Activated naive CD4-positive, alpha-beta T cell treated with anti-CD3 and anti-CD28 coated beads for 36 hours (primary cell): Measurements from ENCODE around the gene BDP1. TPM values are rescaled to one million over a fixed set of nuclear protein-coding genes. Genes with fewer than 3 reads are reported as not detected.
"Not testable (repeated sequence)": the region's sequence is repeated elsewhere in the genome, so short reads cannot be mapped to it uniquely, and the experiment has no call there.

ENCODE experiments used
- CTCF ChIA-PET: fragments of 350-600 bp; sonication (Branson Sonifier 250); formaldehyde crosslinking; loops from one replicate; lab custom pipeline; 2021; ENCODE audit warnings: antibody characterized with exemption; lab: Charles Lee
- DNase-seq: peaks from one replicate; pipeline ENCODE4 v3.0.0-alpha.2; 2020
- H3K27ac Mint-ChIP-seq: one replicate; pipeline ENCODE4 v1.8.0; 2021; ENCODE audit warnings: mild to moderate bottlenecking, mixed read lengths
- H3K27me3 Mint-ChIP-seq: one replicate; pipeline ENCODE4 v1.8.0; 2021; ENCODE audit warnings: low read depth, mixed read lengths
- H3K36me3 Mint-ChIP-seq: one replicate; pipeline ENCODE4 v1.8.0; 2021; ENCODE audit warnings: low read depth, mixed read lengths
- H3K4me1 Mint-ChIP-seq: one replicate; pipeline ENCODE4 v1.8.0; 2021; ENCODE audit warnings: low read depth, mixed read lengths
- H3K4me3 Mint-ChIP-seq: one replicate; pipeline ENCODE4 v1.8.0; 2021; ENCODE audit warnings: mild to moderate bottlenecking, moderate library complexity, mixed read lengths
- H3K9me3 Mint-ChIP-seq: one replicate; pipeline ENCODE4 v1.8.0; 2021; ENCODE audit warnings: mixed read lengths
- intact Hi-C: fragments of 100-400 bp; cut with micrococcal nuclease; formaldehyde crosslinking; loops from one replicate; pipeline ENCODE4 v1.15.1; 2023
- total RNA-seq, 2 experiments: library from RNA; stranded (reverse); gene quantifications; one replicate each; pipeline ENCODE4 v1.2.3, GENCODE V29; 2021

BDP1 gene
- total RNA-seq, 2 experiments from 2014 or later, result 20.6 to 20.8 TPM

DNA sequence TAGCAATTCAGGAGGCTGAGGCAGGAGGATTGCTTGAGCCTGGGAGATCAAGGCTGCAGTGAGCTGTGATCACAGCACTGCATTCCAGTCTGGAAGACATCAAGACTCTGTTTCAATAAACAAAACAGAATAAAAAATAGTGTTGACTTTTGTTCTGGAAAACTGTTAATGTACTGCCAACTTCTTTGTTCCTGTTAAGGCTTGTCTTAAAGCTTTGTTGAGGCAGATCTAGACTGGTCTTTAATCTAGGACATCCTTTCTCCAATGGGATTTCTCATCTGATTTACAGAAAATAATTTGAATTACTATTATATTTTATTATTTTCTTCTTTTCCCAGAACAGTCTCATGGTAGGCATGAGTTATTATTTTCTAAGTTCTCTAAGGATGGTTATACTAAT, 26.0 kb downstream of the BDP1 start:
- CTCF ChIA-PET, result no interaction called here
- H3K4me1 Mint-ChIP-seq, result peaks cover 14% of the 10 kb centered on the region
- intact Hi-C loops, result no loop called here
- H3K9me3 Mint-ChIP-seq, result no peaks in the 10 kb centered on the region
- H3K4me3 Mint-ChIP-seq, result no peak overlapping the region
- no peak overlapping the region for H3K27ac Mint-ChIP-seq
- no peak for DNase-seq
- peaks cover 33% of the 10 kb centered on the region for H3K36me3 Mint-ChIP-seq
- no peaks in the 10 kb centered on the region for H3K27me3 Mint-ChIP-seq

DNA sequence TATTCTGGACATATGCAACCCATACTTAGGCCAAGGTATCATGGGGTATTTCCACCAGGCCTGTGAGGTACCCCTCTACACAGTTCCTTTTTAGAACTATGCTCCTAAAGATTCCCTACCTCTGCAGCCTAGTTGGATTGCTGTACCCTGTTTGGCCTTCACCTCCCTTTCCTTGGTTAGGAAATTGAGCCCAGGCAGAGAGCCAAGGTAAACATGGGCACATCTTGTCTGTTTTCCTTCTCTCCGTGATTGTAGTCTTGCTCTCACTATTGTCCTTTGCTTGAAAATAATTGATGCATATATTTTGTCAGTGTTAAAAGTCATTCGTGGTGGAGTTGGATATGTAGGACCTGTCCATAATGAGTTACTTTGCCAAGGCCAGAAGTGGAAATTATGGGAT, 26.7 kb downstream of the BDP1 start:
- DNase-seq, result no peak
- H3K27me3 Mint-ChIP-seq, result no peaks in the 10 kb centered on the region
- H3K4me3 Mint-ChIP-seq, result no peak overlapping the region
- CTCF ChIA-PET, result interaction anchor here (0.6 kb wide), 1 partner anchor 22 kb away, joined by 3 read pairs; no protein-coding TSS in a partner anchor
- H3K4me1 Mint-ChIP-seq, result peaks cover 14% of the 10 kb centered on the region
- intact Hi-C loops, result no loop called here
- no peak overlapping the region for H3K27ac Mint-ChIP-seq
- peaks cover 36% of the 10 kb centered on the region for H3K36me3 Mint-ChIP-seq
- no peaks in the 10 kb centered on the region for H3K9me3 Mint-ChIP-seq

DNA sequence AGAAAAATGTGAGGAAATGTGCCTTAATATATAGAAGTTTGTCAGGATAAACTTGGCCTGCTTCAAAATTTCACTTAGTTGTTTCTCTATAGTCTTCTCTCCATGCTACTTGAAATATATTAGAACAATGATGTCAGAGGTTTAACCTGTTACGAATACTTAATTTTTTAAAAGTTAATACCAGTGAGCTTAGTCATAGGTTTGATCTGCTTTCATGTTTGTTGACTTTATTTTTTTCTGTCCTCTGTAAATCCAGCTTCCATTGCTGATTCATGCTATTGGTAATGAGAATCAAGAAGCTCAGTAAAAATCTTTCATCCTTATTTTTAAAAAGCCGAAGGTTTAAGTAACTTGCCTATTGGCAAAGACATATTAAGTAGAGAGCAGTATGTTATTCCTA, 27.9 kb downstream of the BDP1 start:
- no peaks in the 10 kb centered on the region for H3K9me3 Mint-ChIP-seq
- no peak for DNase-seq
- CTCF ChIA-PET, result no interaction called here
- intact Hi-C loops, result no loop called here
- no peak overlapping the region for H3K4me3 Mint-ChIP-seq
- H3K27me3 Mint-ChIP-seq, result no peaks in the 10 kb centered on the region
- H3K4me1 Mint-ChIP-seq, result peaks cover 14% of the 10 kb centered on the region
- H3K36me3 Mint-ChIP-seq, result peaks cover 37% of the 10 kb centered on the region
- no peak overlapping the region for H3K27ac Mint-ChIP-seq

GRCh38 chr5:71492817-71493615, 37.6 kb downstream of the BDP1 start:
- CTCF ChIA-PET, result interaction anchor here (1.1 kb wide), 1 partner anchor 10 kb away, joined by 3 read pairs; no protein-coding TSS in a partner anchor
- peaks cover 42% of the 10 kb centered on the region for H3K36me3 Mint-ChIP-seq
- H3K27ac Mint-ChIP-seq, result no peak overlapping the region
- H3K27me3 Mint-ChIP-seq, result no peaks in the 10 kb centered on the region
- H3K4me1 Mint-ChIP-seq, result no peaks in the 10 kb centered on the region
- H3K4me3 Mint-ChIP-seq, result no peak overlapping the region
- H3K9me3 Mint-ChIP-seq, result no peaks in the 10 kb centered on the region
- DNase-seq, result no peak
- intact Hi-C loops, result no loop called here

DNA sequence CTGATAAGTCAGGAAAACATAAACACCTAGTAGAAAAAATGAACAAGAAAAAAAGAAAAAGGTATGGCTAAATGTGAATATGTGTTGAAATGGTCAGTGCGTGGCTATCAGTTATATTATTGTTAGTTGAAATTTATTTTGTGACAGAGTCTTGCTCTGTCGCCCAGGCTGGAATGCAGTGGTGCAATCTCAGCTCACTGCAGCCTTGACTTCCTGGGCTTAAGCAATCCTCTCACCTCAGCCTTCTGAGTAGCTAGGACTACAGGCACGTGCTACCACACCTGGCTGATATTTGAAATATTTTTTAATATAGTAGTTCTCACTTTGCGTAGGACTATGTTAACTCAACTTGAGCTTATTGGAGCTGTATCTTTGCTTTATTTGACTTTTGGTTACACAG, 38.8 kb downstream of the BDP1 start:
- CTCF ChIA-PET, H3K27ac Mint-ChIP-seq, intact Hi-C loops, DNase-seq, H3K27me3 Mint-ChIP-seq, H3K9me3 Mint-ChIP-seq, H3K4me3 Mint-ChIP-seq, H3K4me1 Mint-ChIP-seq: not testable (repeated sequence)
- H3K36me3 Mint-ChIP-seq, result peaks cover 37% of the 10 kb centered on the region

DNA sequence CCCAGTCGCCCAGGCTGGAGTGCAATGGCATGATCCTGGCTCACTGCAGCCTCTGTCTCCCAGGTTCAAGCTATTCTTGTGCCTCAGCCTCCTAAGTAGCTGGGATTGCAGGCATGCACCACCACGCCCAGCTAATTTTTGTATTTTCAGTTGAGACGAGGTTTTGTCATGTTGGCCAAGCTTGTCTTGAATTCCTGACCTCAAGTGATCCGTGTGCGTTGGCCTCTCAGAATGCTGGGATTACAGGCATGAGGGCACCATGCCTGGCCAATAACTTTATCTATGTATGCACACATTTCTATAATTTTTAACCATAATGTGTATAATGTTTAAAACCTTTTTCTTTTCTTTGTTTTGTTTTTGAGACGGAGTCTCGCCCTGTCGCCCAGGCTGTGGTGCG, 43.3 kb downstream of the BDP1 start:
- H3K4me1 Mint-ChIP-seq, H3K27me3 Mint-ChIP-seq, H3K4me3 Mint-ChIP-seq, H3K27ac Mint-ChIP-seq, intact Hi-C loops, DNase-seq, H3K9me3 Mint-ChIP-seq: not testable (repeated sequence)
- CTCF ChIA-PET, result interaction anchor here (0.6 kb wide), 2 partner anchors 11 to 188 kb away, joined by 3 to 5 read pairs; no protein-coding TSS in a partner anchor
- peaks cover 38% of the 10 kb centered on the region for H3K36me3 Mint-ChIP-seq

- Mint-ChIP-seq H3K27me3 (no peaks in the 10 kb centered on the region), H3K4me1 (no peaks in the 10 kb centered on the region), H3K4me3 (no peak overlapping the region), H3K27ac (no peak overlapping the region), H3K36me3 (peaks cover 41% of the 10 kb centered on the region), H3K9me3 (no peaks in the 10 kb centered on the region)
- CTCF ChIA-PET, result interaction anchor here (1.3 kb wide), 1 partner anchor 10 kb away, joined by 3 read pairs; no protein-coding TSS in a partner anchor
- intact Hi-C loops, result no loop called here
- DNase-seq, result no peak
Observed at GRCh38 chr5:71503536-71503935, 48.1 kb downstream of the BDP1 start.

DNA sequence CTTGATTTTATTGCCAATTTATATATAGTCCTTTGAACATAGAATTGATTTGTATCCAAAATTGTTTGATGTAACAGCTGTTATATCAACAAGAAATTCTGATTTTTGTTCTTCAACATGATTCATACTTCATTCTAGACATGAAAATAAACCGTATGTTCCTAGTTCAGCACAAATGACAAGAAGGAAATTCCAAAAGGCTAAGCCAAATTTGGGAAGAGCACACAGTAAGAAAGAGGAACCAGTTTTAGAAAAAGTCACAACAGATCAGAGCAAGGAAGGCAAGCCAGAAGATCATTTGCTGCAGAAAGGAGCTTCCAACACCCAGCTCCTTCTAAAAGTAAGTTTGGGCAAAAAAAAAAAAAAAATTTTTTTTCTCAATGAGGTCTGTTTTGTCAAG, 66.7 kb downstream of the BDP1 start:
- Mint-ChIP-seq H3K27ac (no peak overlapping the region), H3K27me3 (no peaks in the 10 kb centered on the region), H3K4me3 (no peak overlapping the region), H3K36me3 (peaks cover 37% of the 10 kb centered on the region), H3K9me3 (no peaks in the 10 kb centered on the region), H3K4me1 (no peaks in the 10 kb centered on the region)
- CTCF ChIA-PET, result interaction anchor here (0.6 to 1.1 kb wide), 3 partner anchors 11 to 71 kb away, joined by 3 to 8 read pairs (median 4); no protein-coding TSS in a partner anchor
- intact Hi-C loops, result no loop called here
- no peak for DNase-seq

- CTCF ChIA-PET, H3K27ac Mint-ChIP-seq, H3K9me3 Mint-ChIP-seq, H3K27me3 Mint-ChIP-seq, H3K4me1 Mint-ChIP-seq, H3K4me3 Mint-ChIP-seq, intact Hi-C loops, DNase-seq: not testable (repeated sequence)
- H3K36me3 Mint-ChIP-seq, result peaks cover 36% of the 10 kb centered on the region
Observed at GRCh38 chr5:71525611-71526010, 70.2 kb downstream of the BDP1 start.

DNA sequence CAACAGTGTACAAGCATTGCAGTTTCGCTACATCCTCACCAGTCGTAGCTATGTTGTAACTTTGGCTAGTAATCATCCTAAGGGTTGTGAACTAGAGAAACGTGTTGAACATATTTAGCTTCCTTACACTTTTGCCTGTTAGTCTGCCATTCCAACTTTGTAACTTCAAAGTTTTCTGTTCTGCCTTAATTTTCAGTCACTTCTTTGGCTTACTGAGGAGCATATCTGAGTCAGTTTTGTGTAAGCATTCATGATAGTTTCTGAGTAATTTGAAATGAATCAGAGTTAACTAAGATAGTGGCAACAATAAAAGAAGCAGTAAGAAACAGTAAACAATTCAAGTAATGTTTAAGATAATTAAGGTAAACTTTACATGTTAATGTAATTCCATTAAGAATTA, 72.8 kb downstream of the BDP1 start:
- CTCF ChIA-PET, result no interaction called here
- Mint-ChIP-seq H3K4me1 (peaks cover 4% of the 10 kb centered on the region), H3K27ac (no peak overlapping the region), H3K36me3 (peaks cover 33% of the 10 kb centered on the region), H3K4me3 (no peak overlapping the region), H3K27me3 (no peaks in the 10 kb centered on the region), H3K9me3 (no peaks in the 10 kb centered on the region)
- intact Hi-C loops, result no loop called here
- DNase-seq, result no peak

DNA sequence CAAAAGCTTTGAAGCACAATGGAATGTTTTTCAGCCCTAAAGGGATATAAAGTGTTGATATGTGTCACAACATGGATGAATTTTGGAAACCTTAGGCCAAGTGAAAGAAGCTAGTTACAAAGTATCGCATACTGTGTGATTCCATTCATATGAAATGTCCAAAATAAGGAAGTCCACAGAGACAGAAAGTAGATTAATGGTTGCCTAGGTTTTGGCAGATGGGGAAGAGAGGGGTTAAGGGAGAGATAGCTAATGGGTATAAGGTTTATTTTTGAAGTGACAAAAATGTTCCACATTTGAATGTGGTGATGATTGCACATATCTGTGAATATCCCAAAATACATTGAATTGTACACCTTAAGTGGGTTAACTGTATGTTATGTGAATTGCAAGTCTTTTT, 74.2 kb downstream of the BDP1 start:
- no peak overlapping the region for H3K27ac Mint-ChIP-seq
- H3K27me3 Mint-ChIP-seq, result no peaks in the 10 kb centered on the region
- intact Hi-C loops, result no loop called here
- H3K9me3 Mint-ChIP-seq, result no peaks in the 10 kb centered on the region
- CTCF ChIA-PET, result interaction anchor here (0.6 kb wide), 1 partner anchor 530 kb away, joined by 3 read pairs; no protein-coding TSS in a partner anchor
- no peak for DNase-seq
- peaks cover 36% of the 10 kb centered on the region for H3K36me3 Mint-ChIP-seq
- H3K4me3 Mint-ChIP-seq, result no peak overlapping the region
- H3K4me1 Mint-ChIP-seq, result peaks cover 9% of the 10 kb centered on the region

DNA sequence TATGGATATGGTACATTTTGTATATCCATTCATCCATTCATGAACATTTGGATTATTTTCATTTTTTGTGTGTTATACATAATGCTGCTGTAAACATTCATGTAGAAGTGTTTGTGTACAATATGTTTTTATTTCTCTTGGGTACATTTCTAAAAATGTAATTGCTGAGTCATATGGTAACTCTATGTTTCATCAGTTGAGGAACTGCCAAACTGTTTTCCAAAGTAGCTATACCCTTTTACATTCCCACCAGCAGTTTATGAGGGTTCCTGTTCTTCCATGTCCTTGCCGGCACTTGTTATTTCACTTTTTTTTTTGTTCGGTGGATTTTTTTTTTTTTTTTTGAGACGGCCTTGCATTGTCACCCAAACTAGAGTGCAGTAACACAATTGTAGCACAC, 77.7 kb downstream of the BDP1 start:
- Mint-ChIP-seq H3K36me3 (peaks cover 44% of the 10 kb centered on the region), H3K27me3 (no peaks in the 10 kb centered on the region), H3K4me3 (no peak overlapping the region), H3K27ac (no peak overlapping the region), H3K9me3 (no peaks in the 10 kb centered on the region), H3K4me1 (peaks cover 11% of the 10 kb centered on the region)
- CTCF ChIA-PET, result interaction anchor here (0.6 kb wide), 1 partner anchor 11 kb away, joined by 8 read pairs; no protein-coding TSS in a partner anchor
- intact Hi-C loops, result no loop called here
- DNase-seq, result no peak

DNA sequence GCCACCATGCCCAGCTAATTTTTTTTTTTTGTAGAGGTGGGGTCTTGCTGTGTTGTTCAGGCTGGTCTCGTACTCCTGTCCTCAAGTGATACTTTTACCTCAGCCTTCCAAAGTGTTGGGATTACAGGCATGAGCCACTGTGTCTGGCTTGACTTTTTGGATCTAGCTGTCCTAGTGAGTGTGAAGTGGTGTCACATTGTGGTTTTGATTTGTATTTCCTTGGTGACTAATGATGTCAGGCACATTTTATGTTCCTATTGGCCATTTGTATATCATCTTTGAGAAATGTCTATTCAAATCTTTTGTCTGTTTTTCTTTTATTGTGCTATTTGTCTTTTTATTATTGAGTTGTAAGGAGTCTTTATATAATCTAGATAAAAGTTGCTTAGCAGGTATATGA, 78.2 kb downstream of the BDP1 start:
- CTCF ChIA-PET, result no interaction called here
- Mint-ChIP-seq H3K4me3 (no peak overlapping the region), H3K27me3 (no peaks in the 10 kb centered on the region), H3K36me3 (peaks cover 44% of the 10 kb centered on the region), H3K9me3 (no peaks in the 10 kb centered on the region), H3K27ac (no peak overlapping the region), H3K4me1 (peaks cover 11% of the 10 kb centered on the region)
- DNase-seq, result no peak
- intact Hi-C loops, result no loop called here
